Chondrocyte (in vitro differentiated cells): ENCODE data around the gene ESPNL. TPM values are rescaled to one million over a fixed set of nuclear protein-coding genes. Genes with fewer than 3 reads are reported as not detected.
"Not testable (repeated sequence)": the region's sequence is repeated elsewhere in the genome, so short reads cannot be mapped to it uniquely, and the experiment has no call there.

Source experiments
- DNase-seq: peaks from one replicate; pipeline ENCODE4 v3.0.0; 2021; ENCODE audit warnings: mixed read lengths, low spot score
- H3K27ac Mint-ChIP-seq: one replicate; pipeline ENCODE4 v1.8.0; 2021; ENCODE audit warnings: mild to moderate bottlenecking, moderate library complexity, mixed read lengths; ENCODE audit not compliant: unreplicated experiment
- H3K27me3 Mint-ChIP-seq: 2 replicates; pipeline ENCODE4 v1.8.0; 2021; ENCODE audit warnings: low read depth, mixed read lengths
- H3K36me3 Mint-ChIP-seq: 2 replicates; pipeline ENCODE4 v1.8.0; 2021; ENCODE audit warnings: low read depth, mixed read lengths
- H3K4me1 Mint-ChIP-seq: 2 replicates; pipeline ENCODE4 v1.8.0; 2021; ENCODE audit warnings: low read depth, mild to moderate bottlenecking, mixed read lengths
- H3K4me3 Mint-ChIP-seq: one replicate; pipeline ENCODE4 v1.8.0; 2021; ENCODE audit warnings: mild to moderate bottlenecking, moderate library complexity, mixed read lengths; ENCODE audit not compliant: unreplicated experiment
- H3K9me3 Mint-ChIP-seq: 2 replicates; pipeline ENCODE4 v1.8.0; 2021; ENCODE audit warnings: low read depth, mixed read lengths
- CTCF ChIP-seq: fragments of 200-600 bp; sonication (generic); IDR thresholded peaks from 2 replicates; pipeline ENCODE4 v1.5.0; 2021; ENCODE audit warnings: antibody characterized with exemption, mild to moderate bottlenecking, moderate library complexity
- total RNA-seq: library from RNA; stranded (reverse); gene quantifications from 3 replicates; pipeline ENCODE4 v1.2.1, GENCODE V29; 2021

ESPNL gene
- total RNA-seq, 1 donor from 2014 or later, result 0.07 TPM

GRCh38 chr2:238169048-238169707, 69.0 kb downstream of the ESPNL start:
- no peak for DNase-seq
- peak overlapping the region; percentile 99 for H3K27ac Mint-ChIP-seq
- H3K4me1 Mint-ChIP-seq, result peaks cover 57% of the 10 kb centered on the region
- H3K4me3 Mint-ChIP-seq, result peak overlapping the region; percentile 71
- no peaks in the 10 kb centered on the region for H3K9me3 Mint-ChIP-seq
- peak; percentile 17 for TF ChIP-seq CTCF
- no peaks in the 10 kb centered on the region for H3K27me3 Mint-ChIP-seq
- H3K36me3 Mint-ChIP-seq, result peaks cover 21% of the 10 kb centered on the region

GRCh38 chr2:238169708-238170251, 69.6 kb downstream of the ESPNL start:
- peak; percentile 38 for DNase-seq
- no peaks in the 10 kb centered on the region for H3K27me3 Mint-ChIP-seq
- peak overlapping the region; percentile 71 for H3K4me3 Mint-ChIP-seq
- H3K27ac Mint-ChIP-seq, result peak overlapping the region; percentile 99
- H3K36me3 Mint-ChIP-seq, result peaks cover 21% of the 10 kb centered on the region
- peaks cover 55% of the 10 kb centered on the region for H3K4me1 Mint-ChIP-seq
- TF ChIP-seq CTCF, result no peak
- H3K9me3 Mint-ChIP-seq, result no peaks in the 10 kb centered on the region

- peak overlapping the region; percentile 99 for H3K27ac Mint-ChIP-seq
- H3K4me3 Mint-ChIP-seq, result peak overlapping the region; percentile 71
- DNase-seq, result no peak
- peaks cover 21% of the 10 kb centered on the region for H3K36me3 Mint-ChIP-seq
- no peaks in the 10 kb centered on the region for H3K9me3 Mint-ChIP-seq
- H3K4me1 Mint-ChIP-seq, result peaks cover 53% of the 10 kb centered on the region
- H3K27me3 Mint-ChIP-seq, result no peaks in the 10 kb centered on the region
- TF ChIP-seq CTCF, result no peak
Measured at GRCh38 chr2:238170386-238171071, 70.4 kb downstream of the ESPNL start.

- Mint-ChIP-seq H3K4me1 (peaks cover 53% of the 10 kb centered on the region), H3K36me3 (peaks cover 23% of the 10 kb centered on the region), H3K27ac (peak overlapping the region; percentile 99)
- not testable (repeated sequence) for H3K9me3 Mint-ChIP-seq, H3K27me3 Mint-ChIP-seq, H3K4me3 Mint-ChIP-seq
- peak; percentile 7 for DNase-seq
Measured at GRCh38 chr2:238171072-238171431, 70.9 kb downstream of the ESPNL start.

- Mint-ChIP-seq H3K27ac (peak overlapping the region; percentile 99), H3K4me3 (no peak overlapping the region), H3K9me3 (no peaks in the 10 kb centered on the region), H3K4me1 (peaks cover 53% of the 10 kb centered on the region), H3K27me3 (no peaks in the 10 kb centered on the region), H3K36me3 (peaks cover 26% of the 10 kb centered on the region)
- TF ChIP-seq CTCF, result no peak
- peak; percentile 11 for DNase-seq
Measured at GRCh38 chr2:238171575-238172187, 71.5 kb downstream of the ESPNL start.
